ENCODE results near the gene CARMIL1. TPM values are rescaled to one million over a fixed set of nuclear protein-coding genes. Genes with fewer than 3 reads are reported as not detected.

The CARMIL1 gene
- total RNA-seq, 1 experiment from 2014 or later: 16.8 TPM

DNA sequence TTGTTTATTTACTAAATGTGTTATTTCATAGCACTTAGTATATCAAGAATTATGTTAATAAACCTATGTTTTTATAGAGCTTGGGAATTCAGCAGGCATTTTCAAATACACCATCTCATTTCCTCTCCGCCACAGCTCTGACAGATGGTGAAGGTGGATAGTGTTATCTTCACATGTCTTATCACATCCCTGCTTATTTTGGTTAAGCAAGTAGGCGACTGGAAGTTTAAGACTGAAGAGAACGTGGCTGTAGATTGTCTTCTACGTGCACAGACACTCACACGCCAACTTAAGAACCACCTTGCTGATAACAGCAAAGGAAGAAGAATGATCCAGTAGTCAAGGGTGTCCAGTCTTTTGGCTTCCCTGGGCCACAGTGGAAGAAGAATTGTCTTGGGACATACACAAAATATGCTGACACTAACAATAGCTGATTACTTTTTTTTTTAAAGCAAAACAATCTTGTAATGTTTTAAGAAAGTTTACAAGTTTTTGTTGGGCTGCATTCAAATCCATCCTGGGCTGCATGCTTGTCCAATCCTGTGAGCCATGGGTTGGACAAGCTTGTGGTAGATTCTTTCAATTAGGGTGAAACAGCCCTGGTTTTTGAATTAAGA is 329.5 kb downstream of the CARMIL1 start:
- no peak for DNase-seq (ENCODE audit: low spot score)

DNA sequence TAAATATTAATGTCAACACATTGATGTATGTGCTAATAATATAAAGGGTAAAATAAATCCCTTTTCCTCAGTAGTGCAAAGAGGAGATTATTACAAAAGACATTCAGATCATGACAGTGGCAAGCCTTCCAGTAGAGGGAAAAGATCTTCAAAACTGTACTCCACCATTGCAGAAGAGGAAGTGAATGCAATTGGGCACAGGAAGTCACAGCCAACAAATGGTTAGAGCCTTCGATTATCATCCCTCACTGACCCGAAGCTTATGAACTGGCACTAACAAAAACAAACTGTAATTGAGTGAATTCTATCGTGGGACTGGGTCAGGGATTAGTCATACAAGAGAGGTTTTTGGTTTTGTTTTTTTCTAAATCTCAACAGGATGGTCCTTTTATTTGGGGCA is 333.5 kb downstream of the CARMIL1 start:
- no peak for DNase-seq (ENCODE audit: low spot score)

DNA sequence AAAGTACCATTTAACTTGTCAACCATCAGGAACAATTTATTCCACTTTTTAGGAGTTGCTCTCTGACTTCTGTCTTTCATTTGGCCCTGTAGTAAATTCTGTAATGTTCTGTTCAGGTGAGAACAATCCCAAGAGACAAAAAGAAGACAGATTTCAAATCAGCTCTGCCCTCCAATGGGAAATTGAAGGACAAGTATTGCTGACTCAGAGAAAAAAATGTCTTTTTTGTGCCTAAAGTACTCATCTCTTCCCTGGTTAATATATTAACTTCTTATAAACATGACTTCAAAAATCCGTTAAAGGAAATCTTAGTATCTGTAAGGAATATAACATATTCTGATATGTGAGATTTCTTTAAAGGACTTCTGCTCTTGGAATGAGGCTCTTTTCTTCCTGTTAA is 334.2 kb downstream of the CARMIL1 start:
- no peak for DNase-seq (ENCODE audit: low spot score)

DNA sequence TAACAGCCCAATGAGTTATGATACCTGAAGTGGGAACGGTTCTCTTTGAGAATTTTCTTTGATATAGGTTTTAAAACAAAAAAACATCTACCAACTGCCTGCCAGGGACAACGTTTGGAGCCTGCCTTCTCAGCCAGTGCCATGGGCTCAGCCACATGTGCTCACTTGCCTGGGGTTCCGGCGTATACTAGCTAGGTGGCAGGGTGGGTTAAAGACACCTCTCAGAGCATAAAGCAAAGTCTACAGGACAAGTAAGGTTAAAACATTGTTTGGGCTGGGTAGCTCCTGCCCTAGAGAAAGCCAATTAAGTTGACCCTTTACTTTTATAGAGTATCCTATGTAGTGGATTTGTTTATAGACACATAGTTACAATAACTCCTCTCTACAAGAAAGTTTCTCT is 334.9 kb downstream of the CARMIL1 start:
- no peak for DNase-seq (ENCODE audit: low spot score)

DNA sequence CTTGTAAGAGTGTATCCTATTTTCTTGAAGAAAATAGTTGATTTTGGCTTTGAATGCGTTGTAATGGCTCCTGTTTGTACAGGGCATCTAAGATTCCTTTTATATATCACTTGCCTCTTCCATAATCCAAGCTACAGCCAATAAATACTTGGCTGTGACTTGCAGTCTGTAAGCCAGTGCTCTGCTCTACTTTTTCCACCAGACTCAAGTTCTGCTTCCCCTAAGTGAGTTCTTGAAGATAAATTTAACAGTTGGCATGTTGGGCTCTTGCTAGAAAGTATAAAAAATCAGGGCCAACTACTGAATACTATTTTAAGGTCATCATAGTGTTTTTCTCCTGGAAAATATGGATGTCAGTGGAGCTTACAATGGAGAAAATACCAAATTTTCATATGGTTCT is 336.3 kb downstream of the CARMIL1 start:
- no peak for DNase-seq (ENCODE audit: low spot score)

DNA sequence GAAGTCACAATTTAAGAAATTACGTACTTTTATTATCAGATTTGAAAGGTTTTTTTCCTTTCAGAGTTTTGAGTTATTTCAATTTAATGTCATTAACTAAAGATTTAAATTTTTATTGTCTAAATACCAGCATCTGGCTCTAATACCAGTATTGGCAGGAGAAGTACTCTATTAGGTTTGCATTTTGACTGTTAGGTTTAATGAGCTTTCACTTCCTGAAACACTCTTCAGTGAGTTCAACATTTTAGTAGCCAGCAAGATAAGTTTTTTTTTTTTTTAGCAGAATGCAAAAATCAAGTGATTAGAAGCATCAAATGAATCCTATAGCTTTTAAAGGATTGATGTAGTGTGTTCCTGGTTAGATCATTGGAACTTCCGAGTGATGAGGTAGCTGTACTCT is 338.8 kb downstream of the CARMIL1 start:
- no peak for DNase-seq (ENCODE audit: low spot score)

DNA sequence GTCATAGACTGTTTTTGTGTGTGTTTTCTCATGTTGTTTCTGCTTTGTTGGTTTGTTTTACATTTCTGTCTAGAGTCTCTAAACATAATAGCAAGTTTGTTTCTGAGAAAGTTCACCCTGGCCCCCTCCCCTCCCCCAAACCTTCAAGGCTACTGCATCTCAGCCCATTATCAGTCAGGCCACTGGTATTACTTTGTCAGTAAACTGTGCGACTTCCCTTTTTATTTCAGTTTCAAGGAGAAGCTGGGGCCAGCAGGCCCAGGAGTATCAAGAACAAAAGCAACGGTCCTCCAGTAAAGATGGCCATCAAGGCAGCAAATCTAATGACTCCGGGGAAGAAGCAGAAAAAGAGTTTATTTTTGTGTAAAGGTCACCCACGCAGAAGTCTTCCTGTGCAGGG is 340.0 kb downstream of the CARMIL1 start:
- DNase-seq (ENCODE audit: low spot score): no peak

DNA sequence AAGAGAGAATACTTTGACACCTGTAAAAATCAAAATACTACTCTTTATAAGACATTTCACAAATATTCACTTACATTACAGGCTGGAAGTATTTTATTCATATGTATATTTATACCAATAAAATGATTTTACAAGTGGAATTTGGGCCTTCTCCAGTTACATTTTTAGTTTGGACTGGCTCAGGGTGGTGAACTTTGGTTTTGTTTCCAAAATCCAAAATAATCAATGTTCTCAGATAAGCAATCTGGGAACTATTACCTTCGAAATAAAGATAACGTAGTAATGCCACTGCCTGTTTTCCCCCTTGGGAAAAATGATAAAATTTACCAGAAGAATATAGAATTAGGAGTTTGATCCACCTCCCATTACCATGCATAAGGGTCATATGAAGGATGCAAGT is 341.2 kb downstream of the CARMIL1 start:
- DNase-seq (ENCODE audit: low spot score): no peak

DNA sequence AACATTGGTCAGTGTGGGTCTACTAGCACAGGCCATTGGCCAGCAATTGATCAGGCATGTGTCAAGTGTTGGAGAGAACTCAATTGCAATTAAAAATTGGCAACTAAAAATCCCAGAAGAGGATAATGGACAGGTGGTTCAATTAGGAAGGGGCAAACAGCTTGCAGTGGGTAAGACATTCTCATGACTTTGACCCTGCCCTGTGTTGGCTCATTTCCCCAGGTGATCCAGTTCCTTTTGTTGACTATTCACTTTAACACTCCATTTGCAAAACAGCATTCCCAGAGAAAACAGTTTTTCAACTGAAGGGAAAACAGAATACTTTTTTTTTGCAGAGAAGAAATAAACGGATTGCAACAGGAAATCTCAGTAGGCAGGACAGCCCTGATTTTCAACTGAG is 343.9 kb downstream of the CARMIL1 start:
- no peak for DNase-seq (ENCODE audit: low spot score)

DNA sequence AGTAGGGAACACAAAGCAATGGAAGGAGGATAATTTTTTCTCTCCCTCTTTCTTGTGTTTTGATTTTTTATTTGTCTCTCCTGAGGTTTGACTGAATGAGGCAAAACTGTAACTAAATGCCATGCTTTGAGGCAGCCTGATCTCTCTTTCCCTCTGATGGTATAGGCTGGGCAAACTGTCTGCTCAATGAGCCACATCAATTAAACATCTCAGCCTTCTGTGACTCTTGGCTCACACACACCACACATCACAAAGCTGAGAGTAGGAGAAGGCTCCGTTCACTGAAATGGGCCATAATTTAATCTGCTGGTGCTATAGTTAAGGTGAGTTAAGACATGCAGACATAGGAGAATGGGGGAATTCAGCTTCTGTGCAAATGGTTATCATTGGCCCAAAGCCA is 344.7 kb downstream of the CARMIL1 start:
- DNase-seq (ENCODE audit: low spot score): no peak

DNA sequence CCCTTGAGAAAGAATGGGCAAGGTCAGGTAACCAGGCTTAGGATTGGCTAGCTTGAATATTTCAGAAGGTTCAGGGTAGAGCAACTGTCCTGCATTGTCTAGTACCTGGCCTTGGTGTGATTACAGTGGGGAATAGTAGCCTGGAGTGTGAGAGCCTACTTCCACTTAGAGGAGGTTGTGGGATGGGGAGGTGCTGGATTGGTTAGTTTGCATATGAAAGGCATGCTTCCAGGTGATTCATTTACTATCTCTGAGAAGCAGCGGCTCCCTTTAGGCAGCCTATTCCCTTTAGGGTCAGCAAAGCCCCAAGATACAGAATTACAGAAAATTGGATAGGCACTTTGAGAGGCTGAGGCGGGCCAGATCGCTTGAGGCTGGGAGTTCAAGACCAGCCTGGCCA is 347.8 kb downstream of the CARMIL1 start:
- no peak for DNase-seq (ENCODE audit: low spot score)

DNA sequence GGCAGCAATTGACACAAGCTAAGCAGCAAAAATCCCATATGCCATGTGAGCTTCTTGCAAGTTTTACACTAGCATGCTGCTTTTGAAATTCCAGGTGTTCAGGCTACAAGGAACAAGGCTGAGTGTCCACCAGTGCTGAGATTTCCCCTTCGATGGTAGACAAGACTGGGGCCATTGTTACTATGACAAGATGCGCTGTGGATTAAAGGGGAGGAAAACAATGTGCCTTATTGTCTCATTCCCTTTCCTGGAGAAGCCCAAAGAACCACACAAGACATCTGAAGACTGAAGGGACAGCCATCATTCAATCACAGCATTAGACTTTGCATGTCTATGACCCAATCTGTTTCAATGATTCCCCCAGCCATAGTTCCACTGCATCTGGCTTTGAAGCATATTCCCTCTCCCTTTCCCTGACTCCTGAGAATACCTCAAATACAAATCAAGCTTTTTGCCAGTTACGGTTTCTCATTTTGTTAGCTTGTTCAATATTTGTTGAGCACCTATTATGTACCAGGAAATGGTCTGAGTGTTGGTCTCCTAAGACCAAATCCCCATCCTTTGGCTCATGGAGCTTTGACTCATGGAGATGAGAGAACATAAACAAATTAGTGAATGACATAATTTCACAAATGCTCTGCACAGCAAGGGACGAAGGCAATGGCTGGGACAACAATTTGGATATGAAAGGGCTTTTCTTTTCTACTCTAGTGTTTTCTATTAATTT is 349.5 kb downstream of the CARMIL1 start:
- no peak for DNase-seq (ENCODE audit: low spot score)

DNA sequence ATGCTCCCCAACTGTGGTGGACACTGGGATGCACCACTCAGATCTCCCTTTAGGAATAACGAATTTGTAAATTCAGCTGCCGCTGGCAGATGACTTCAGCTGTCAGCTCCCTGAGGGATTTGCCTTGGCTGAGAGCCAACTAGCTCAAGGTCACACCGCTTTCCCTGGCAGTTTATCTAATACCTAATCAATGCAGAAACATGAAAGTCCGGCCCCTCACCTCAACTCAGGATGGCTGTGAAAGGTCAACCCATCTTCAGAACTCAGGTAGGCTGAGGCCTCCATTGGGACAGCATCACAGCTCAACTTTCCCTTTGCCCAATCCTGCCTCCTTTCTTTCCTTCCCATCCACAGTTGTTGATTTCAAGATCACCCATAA is 350.0 kb downstream of the CARMIL1 start:
- no peak for DNase-seq (ENCODE audit: low spot score)

DNA sequence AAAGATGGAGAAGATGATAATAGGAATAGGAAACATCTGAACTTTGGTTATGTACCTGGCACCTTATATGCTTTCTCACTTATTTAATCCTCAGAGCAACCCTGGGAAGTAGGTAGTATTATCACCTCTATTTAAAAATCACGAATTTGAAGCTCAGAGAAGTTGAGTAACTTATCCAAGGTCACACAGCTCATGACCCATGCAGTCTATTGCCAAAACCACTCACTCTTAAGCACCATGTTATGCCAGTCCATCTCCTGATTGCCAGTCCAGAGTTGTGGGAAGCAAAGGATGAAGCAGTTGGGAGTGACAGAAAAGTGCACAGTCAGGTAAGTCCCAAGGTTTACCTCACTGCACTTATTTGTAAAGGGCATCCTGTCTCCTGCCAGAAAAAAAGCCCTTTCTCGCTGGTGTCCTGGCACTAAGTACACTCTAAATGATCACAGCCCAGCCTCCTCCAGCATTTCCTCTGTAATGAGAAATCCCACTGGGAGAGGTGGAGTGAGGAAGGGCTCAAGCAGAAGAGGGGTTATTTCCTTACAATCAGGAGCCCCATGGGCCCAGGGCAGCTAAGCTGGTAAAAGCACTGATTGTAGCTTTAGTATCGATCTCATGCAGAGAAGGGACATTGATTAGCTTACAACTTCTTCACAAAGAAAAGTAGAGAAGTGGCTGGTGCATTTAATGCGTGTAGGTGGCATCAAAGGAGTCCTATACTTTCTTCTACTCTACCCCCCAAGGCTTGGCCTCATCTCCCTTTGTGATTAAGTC is 351.5 kb downstream of the CARMIL1 start:
- DNase-seq (ENCODE audit: low spot score): no peak

DNA sequence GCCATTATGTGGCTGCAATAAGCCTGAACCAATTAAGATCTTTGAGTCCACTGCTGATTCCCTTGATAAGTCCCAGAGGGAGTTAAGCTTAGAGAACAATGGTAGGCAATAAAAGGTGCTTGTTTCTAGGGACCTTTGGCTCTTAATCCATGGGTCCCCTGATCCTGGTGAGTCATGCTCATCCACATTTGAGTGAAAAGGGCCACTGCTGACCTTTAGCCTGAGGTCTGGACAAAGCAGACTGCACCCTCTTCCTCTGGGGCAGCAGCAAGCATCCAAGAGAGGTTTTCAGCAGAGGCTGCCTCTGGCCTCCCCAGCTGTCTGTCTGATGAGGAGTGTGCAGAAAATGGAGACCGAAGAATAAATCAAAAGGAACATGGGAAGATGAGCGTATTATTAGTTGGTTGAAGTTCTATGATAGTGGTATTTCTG is 356.7 kb downstream of the CARMIL1 start:
- DNase-seq (ENCODE audit: low spot score): no peak

DNA sequence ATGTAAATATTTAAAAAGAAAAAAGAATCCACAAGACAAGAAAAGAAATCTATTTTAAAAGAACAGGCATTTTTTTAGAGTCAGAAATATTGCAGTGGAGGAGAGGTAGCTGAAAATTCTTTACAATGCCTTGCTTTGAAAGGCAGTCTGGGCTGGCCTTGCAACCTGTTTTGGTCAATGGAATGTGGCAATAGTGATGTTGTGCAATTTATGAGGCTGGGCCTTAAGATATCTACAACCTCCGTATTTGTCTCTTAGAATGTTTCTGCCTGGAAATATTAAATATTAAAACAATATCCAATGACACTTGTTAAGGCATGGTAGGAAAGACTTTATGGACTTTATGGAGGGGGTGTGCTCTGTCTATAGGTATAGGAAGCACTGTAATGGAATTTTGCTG is 358.0 kb downstream of the CARMIL1 start:
- DNase-seq (ENCODE audit: low spot score): no peak

DNA sequence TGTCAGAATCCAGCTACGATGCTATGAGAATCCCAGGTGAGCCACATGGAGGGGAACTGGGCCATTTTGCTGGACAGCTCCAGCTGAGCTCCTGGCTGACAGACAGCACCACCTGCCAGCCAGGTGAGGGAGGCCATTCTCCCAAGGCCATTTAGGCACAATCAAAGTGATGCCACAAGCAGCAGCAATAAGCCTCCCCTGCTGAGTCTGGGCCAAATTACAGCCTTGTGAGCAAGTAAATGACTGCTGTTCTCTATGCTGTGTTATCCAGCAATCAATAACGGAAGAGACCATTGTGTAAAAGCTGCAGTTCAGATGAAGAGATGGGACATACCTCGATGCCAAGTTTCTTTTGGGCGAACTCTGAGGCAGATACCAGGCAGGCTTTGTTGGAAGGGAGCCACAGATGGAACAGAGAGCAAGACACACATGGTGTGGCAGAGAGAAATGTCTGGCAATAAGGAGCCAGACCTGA is 358.8 kb downstream of the CARMIL1 start:
- peak; percentile 38 for DNase-seq (ENCODE audit: low spot score)

DNA sequence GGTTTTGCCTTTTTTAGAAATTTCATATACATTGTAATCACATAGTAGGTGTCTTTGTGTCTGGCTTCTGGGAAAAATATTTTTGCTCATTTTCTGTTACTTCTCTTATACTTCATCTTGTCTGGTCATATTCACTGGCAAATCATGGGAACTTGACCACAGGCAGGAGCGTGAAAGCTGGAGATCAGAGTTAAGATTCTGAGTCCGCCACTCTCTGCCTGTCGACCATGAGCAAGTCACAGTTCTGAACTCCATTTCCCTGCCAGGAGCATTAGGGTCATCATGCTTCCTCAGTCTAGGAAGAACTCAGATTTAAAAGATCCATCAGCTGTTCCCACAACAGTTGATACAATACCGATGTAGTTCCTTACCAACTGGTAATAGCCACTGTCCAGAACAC is 360.5 kb downstream of the CARMIL1 start:
- no peak for DNase-seq (ENCODE audit: low spot score)

DNA sequence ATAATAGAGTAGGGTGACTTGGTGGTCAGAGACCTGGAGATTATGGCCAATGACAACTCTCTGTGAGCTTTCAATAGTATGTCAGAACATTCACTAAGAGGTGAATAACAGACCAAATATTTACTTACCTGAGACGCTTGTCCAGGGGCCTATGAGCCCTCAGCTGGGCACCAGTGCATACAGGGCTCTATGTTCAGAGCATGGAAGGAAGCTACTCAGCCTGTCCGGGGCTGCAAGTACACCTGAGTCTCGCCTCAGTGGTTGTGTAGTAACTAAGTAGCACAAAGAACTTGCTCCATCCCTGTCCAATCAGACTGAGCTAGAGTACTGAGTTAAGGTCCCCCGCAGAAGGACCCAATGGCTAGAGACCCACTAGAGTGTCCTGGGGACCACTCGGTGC is 361.3 kb downstream of the CARMIL1 start:
- DNase-seq (ENCODE audit: low spot score): no peak

DNA sequence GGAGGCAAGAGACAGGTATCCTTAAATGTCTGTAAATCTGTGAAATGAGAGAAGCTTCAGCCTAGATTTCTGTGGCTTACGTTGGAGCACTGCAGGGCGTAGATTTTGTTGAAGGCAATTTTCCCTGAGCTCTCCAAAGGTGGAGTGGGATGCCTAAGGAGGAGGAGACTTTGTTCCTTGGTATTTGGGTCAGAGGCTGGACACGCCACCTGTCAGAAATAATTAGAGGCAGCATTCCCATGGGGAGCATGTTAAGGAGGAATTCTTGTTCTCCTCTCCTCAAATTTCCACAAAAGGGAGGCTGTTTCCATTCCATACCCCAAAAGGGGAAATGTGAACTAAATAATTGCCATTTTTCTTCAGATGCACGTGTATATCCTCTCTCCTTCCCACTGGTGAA is 361.7 kb downstream of the CARMIL1 start:
- no peak for DNase-seq (ENCODE audit: low spot score)

DNA sequence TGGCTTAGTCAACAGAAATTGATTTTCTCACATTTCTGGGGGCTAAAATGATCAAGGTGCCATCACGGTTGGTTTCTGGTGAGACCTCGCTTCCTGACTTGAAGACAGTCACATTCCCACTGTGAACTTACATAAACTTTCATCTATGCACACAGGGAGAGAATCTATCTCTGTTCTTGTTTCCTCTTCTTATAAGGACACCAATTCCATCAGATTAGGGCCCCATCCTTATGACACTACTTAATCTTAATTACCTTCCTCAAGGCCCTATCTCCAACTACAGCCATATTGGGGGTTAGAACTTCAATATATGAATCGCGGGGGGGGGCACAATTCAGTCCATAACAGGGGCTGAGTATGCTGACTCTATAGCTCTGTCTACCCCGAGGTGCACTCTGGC is 362.2 kb downstream of the CARMIL1 start:
- DNase-seq (ENCODE audit: low spot score): no peak

DNA sequence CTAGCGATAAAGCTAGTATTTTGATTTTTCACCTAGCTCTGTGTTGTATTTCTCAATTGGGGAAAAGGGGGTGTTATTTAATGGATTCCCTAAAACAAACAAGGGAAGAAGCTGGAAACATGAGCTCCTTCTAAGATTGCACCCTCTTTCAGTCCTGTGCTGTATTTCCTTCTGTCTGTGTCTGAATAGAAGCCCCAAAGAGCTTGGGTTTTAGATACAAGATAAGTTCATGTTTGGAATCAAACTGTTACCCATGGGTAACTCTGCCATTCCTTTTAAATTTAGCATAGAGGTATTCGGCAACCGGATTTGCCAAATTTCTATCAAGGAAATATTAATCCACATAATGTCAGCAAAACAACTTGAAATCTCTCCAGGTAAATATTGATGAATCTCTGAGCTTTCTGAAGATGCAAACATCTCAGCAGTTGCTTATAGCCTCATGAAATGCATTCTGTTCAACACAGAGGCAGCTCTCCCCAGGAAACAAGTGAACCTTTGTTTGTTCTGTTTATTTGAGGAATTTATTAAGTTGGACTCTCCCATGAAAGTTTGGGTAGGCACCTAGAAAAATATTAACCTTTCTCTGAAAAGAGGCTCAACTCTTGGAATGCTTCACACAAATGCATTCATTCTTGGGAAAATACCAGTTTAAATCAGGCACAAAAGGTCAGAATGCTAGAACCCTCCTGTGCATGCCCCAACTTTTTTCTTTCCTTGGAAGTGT is 362.9 kb downstream of the CARMIL1 start:
- DNase-seq (ENCODE audit: low spot score): no peak

Data from HT-29 (cell line).